GM18511 (cell line): ENCODE data around the gene TMEM87B.
"Not testable (repeated sequence)": the region's sequence is repeated elsewhere in the genome, so short reads cannot be mapped to it uniquely, and the experiment has no call there.

Experiments used
- ATAC-seq: cut with Tn5 transposase; IDR thresholded peaks from one replicate; pipeline ENCODE4 v1.9.1; 2021; ENCODE audit warnings: mild to moderate bottlenecking, moderate library complexity; ENCODE audit not compliant: unreplicated experiment

TMEM87B gene

GRCh38 chr2:112113354-112113753 is 58.3 kb downstream of the TMEM87B start:
- not testable (repeated sequence) for ATAC-seq

GRCh38 chr2:112118148-112118547 is 63.1 kb downstream of the TMEM87B start:
- no peak for ATAC-seq

GRCh38 chr2:112121682-112122254 is 66.7 kb downstream of the TMEM87B start:
- no peak for ATAC-seq

GRCh38 chr2:112129060-112129459 is 74.0 kb downstream of the TMEM87B start:
- ATAC-seq, result no peak

- ATAC-seq, result no peak
Observed at GRCh38 chr2:112133344-112133743, 78.3 kb downstream of the TMEM87B start.

GRCh38 chr2:112134120-112134519 is 79.1 kb downstream of the TMEM87B start:
- ATAC-seq, result no peak

GRCh38 chr2:112136096-112136495 is 81.0 kb downstream of the TMEM87B start:
- ATAC-seq, result no peak

GRCh38 chr2:112137516-112138158 is 82.6 kb downstream of the TMEM87B start:
- ATAC-seq, result no peak

GRCh38 chr2:112138159-112139032 is 83.3 kb downstream of the TMEM87B start, which contains the start of gene FBLN7:
Gene FBLN7, plus strand, starts transcription at chr2:112138385. Its CDS starts 271 bp downstream, at chr2:112138656.
- no peak for ATAC-seq

- not testable (repeated sequence) for ATAC-seq
Observed at GRCh38 chr2:112139033-112139614, 84.1 kb downstream of the TMEM87B start.

- ATAC-seq, result not testable (repeated sequence)
Observed at GRCh38 chr2:112139661-112140204, 84.7 kb downstream of the TMEM87B start.

GRCh38 chr2:112140205-112140802 is 85.2 kb downstream of the TMEM87B start:
- ATAC-seq, result no peak

- ATAC-seq, result no peak
Observed at GRCh38 chr2:112140899-112141625, 86.0 kb downstream of the TMEM87B start.

- ATAC-seq, result no peak
Observed at GRCh38 chr2:112141626-112142007, 86.5 kb downstream of the TMEM87B start.

- no peak for ATAC-seq
Observed at GRCh38 chr2:112142525-112143078, 87.5 kb downstream of the TMEM87B start.

- ATAC-seq, result no peak
Observed at GRCh38 chr2:112143150-112143549, 88.1 kb downstream of the TMEM87B start.

GRCh38 chr2:112144966-112145365 is 89.9 kb downstream of the TMEM87B start:
- no peak for ATAC-seq

GRCh38 chr2:112147382-112148168 is 92.5 kb downstream of the TMEM87B start:
- ATAC-seq, result no peak

GRCh38 chr2:112148477-112148876 is 93.4 kb downstream of the TMEM87B start:
- no peak for ATAC-seq
